Heart left ventricle (tissue), 13 donors: ENCODE measurements around the gene XK.

Experiments
- POLR2A ChIP-seq, 2 donors: fragments of 450-650 bp; IDR thresholded peaks; one replicate each; pipeline ENCODE4 v1.6.1; 2017; ENCODE audit warnings: antibody characterized with exemption in 2 of 2, mild to moderate bottlenecking in 2 of 2, moderate library complexity in 2 of 2
- TF ChIP-seq, protein P1 (sequence below), 12 donors: fragments of 200-600 bp; sonication (generic) in 4 of 12; IDR thresholded peaks; one replicate each; pipeline versions ENCODE4 v1.5.0 to v1.8.0; 2018 to 2022; ENCODE audit warnings: antibody characterized with exemption in 12 of 12, mild to moderate bottlenecking in 5 of 12
- donor health status: ischemic (EF 13 %, LVEDD 7.1; RV severe dilation, severe dysfunction).
- donor health status: DM: no; HTN: yes; CAD: no.
- donor health status: DM: no; HTN: no; CAD: no.
- donor health status: ischemic (EF 25% LVEDD 6.9; RV normal size, moderate dysfunction).
- donor health status: ischemic (EF 25% LVEDD 5.7; RV mildly dilated, moderate dysfunction).
- donor health status: ischemic (EF 35%, LVEDD 5.7; RV mildly dilated, moderate dysfunction).
- donor health status: nonischemic (EF 11% LVEDD 7.7; RV severe dilation, severe dysfunction).
- donor health status: DM: yes; HTN: yes; CAD: no.
- donor health status: PGD.
- donor health status: ischemic (EF 29% LVEDD 5.4; RV normal size, mild dysfunction).
- donor health status: nonischemic (EF 23%, LVEDD 6.1; RV moderate dilation, normal function).

GRCh38 chrX:37651921-37652452, 33.6 kb upstream of the XK start:
- TF ChIP-seq, protein P1, sequence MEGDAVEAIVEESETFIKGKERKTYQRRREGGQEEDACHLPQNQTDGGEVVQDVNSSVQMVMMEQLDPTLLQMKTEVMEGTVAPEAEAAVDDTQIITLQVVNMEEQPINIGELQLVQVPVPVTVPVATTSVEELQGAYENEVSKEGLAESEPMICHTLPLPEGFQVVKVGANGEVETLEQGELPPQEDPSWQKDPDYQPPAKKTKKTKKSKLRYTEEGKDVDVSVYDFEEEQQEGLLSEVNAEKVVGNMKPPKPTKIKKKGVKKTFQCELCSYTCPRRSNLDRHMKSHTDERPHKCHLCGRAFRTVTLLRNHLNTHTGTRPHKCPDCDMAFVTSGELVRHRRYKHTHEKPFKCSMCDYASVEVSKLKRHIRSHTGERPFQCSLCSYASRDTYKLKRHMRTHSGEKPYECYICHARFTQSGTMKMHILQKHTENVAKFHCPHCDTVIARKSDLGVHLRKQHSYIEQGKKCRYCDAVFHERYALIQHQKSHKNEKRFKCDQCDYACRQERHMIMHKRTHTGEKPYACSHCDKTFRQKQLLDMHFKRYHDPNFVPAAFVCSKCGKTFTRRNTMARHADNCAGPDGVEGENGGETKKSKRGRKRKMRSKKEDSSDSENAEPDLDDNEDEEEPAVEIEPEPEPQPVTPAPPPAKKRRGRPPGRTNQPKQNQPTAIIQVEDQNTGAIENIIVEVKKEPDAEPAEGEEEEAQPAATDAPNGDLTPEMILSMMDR (IDR thresholded peaks at IDR 0.05), result no peak
- no peak for TF ChIP-seq POLR2A (IDR thresholded peaks at IDR 0.05)
